ENCODE measurements around the gene BMP2K.

Gene BMP2K

GRCh38 chr4:78938474-78938867 lies 162.3 kb downstream of the BMP2K start:
- DNase-seq = peak; percentile 9

- peak; percentile 86 for DNase-seq
Measured at GRCh38 chr4:78938868-78939666, 162.9 kb downstream of the BMP2K start, which contains the start of gene PAQR3. Gene PAQR3, minus strand, starts transcription at chr4:78939438. Its CDS starts 214 bp downstream, at chr4:78939224.

GRCh38 chr4:78939667-78940008 lies 163.5 kb downstream of the BMP2K start:
- DNase-seq = no peak

GRCh38 chr4:78940752-78941151 lies 164.6 kb downstream of the BMP2K start:
- DNase-seq = no peak

GRCh38 chr4:78944381-78944780 lies 168.2 kb downstream of the BMP2K start:
- no peak for DNase-seq

GRCh38 chr4:78945651-78946179 lies 169.6 kb downstream of the BMP2K start:
- DNase-seq = no peak

GRCh38 chr4:78949735-78950134 lies 173.6 kb downstream of the BMP2K start:
- no peak for DNase-seq

GRCh38 chr4:78951862-78952472 lies 175.8 kb downstream of the BMP2K start:
- DNase-seq = peak; percentile 57

GRCh38 chr4:78953231-78953630 lies 177.1 kb downstream of the BMP2K start:
- no peak for DNase-seq

GRCh38 chr4:78953769-78954666 lies 177.9 kb downstream of the BMP2K start:
- no peak for DNase-seq

GRCh38 chr4:78956975-78957374 lies 180.8 kb downstream of the BMP2K start:
- DNase-seq = no peak

GRCh38 chr4:78960926-78961325 lies 184.8 kb downstream of the BMP2K start:
- DNase-seq = no peak

Data from CD4-positive, alpha-beta T cell treated with Interleukin-12 subunit alpha and Interleukin-12 subunit beta, for 1 hour (primary cell).